Measurements from ENCODE around the gene KCNJ10.

GRCh38 chr1:160081261-160081936 lies 11.4 kb upstream of the KCNJ10 start, which contains the start of gene KCNJ9:
- TF ChIP-seq EZH2 (IDR thresholded peaks at IDR 0.05; ENCODE audit: low read length), result no peak
- no peak for TF ChIP-seq CTCF (optimal IDR thresholded peaks at IDR 0.05 in 1 of 3, IDR thresholded peaks at IDR 0.05 in 1 of 3, conservative IDR thresholded peaks at IDR 0.05 in 1 of 3; ENCODE audit: extremely low read depth in 1 of 3, insufficient read depth in 2 of 3, low read length in 3 of 3)

Data from keratinocyte (primary cell).